GM12801 (cell line): ENCODE results near the gene VPS8.

Experiments
- TF ChIP-seq, protein P1 (sequence below): IDR thresholded peaks from one replicate; pipeline ENCODE4 v1.5.1; 2011; ENCODE audit warnings: control low read depth; ENCODE audit not compliant: insufficient read length; ENCODE audit errors: extremely low read depth

VPS8 gene

DNA sequence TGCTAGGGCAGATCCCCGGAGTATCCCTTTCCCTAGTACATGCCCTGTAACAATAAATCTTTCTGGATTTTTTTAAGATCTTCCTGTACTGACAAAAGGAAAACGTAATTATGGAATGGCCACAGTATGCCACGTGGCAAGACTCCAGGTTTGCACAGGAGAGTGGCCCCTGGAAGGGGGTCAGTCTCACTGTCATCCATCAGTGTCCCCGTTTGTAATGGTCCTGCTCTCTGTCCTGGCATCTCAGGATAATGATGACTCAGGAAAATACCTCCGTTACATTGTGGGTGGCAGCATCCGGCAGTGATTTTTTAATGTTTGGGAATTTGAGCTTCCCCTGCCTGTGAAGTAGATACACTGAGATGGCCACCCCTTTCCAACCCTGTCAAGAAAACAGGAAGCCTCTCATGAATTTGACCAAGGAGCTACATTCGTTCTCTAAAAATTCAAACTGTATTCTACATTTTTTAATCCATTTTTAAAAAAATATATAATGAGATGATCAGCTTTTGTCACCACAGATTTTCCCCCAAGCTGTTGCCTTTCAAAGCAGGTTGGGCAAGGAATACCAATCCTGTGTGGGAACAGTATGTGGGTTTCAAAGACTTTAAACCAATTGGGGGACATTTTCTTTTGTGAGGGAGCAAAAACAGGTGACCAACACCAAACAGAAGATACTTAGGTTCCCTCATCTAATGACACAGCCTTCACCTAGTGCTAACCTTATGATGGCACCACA lies 230.5 kb downstream of the VPS8 start:
- TF ChIP-seq, protein P1, sequence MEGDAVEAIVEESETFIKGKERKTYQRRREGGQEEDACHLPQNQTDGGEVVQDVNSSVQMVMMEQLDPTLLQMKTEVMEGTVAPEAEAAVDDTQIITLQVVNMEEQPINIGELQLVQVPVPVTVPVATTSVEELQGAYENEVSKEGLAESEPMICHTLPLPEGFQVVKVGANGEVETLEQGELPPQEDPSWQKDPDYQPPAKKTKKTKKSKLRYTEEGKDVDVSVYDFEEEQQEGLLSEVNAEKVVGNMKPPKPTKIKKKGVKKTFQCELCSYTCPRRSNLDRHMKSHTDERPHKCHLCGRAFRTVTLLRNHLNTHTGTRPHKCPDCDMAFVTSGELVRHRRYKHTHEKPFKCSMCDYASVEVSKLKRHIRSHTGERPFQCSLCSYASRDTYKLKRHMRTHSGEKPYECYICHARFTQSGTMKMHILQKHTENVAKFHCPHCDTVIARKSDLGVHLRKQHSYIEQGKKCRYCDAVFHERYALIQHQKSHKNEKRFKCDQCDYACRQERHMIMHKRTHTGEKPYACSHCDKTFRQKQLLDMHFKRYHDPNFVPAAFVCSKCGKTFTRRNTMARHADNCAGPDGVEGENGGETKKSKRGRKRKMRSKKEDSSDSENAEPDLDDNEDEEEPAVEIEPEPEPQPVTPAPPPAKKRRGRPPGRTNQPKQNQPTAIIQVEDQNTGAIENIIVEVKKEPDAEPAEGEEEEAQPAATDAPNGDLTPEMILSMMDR, result no peak

DNA sequence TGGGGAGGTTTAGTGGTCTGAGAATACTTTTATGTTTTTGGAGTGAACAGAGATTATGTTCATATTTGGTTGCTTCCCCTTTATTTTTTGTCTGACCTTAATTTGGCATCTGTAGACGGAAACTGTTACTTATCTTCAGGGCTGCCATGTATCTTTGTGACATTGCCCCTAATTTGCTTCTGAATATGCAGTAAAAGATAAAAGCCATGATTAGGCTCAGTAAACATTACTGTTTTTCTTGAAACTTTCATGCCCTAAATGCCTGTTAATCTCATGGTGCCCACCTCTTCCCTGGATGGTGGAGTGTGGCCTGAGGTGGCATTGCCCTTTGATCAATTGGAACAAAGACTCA lies 234.2 kb downstream of the VPS8 start:
- TF ChIP-seq, protein P1, result no peak

DNA sequence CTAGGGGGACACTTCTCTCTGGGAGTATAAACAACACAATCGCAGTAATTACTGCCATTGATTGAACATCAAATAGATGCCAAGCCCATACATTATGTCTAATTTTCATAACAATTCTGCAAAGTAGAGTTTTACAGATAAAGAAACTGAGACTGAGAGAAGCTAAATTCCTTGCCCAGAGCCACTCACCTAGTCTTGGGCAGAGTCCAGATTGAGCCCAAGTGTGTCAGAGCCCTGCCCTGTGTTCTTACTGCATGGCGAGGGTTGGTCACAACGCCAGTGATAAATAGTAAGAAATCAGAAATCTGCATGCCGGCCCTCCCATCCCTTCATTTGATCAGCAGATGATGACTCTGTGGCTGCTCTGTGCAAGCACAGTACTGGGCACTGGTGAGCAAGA lies 234.6 kb downstream of the VPS8 start:
- TF ChIP-seq, protein P1, result no peak

DNA sequence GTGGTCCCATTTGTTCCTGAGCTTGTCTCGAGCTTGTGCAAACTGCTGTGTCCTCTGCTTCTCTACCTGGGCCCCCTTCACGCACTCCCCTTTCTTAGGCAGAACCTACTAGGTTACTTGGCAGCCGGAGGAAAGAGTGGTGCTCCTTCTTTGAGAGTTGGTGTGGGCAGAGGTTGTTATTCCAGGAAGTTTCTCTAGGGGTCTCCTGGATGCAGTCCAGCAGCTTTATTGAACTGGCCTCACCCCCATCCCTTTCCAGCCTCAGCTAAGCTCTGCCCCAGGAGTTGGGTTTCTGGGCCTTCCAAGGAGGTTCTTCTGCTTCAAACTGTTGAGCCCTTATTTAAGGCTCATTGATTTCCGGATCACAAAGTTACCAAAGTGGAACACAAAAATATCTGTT lies 237.7 kb downstream of the VPS8 start:
- TF ChIP-seq, protein P1, result no peak

DNA sequence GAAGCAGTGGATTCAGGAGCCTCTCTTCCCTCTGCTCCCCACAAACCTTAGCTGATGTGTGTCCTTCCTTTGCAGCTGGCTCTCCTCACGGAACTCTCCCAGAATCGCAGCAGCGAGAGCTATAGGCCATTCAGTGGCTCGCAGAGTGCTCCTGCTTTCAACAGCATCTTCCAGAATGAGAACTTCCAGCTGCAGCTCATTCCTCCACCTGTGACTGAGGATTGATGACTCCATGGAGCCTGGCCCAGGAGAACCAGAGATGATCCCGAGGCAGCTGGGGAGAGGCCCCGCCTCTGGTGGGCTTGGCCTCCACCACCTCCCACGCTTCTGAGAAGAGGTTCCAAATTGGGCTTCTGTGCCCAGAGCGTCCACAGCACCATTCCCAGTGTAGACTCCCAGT lies 239.8 kb downstream of the VPS8 start:
- TF ChIP-seq, protein P1, result no peak

DNA sequence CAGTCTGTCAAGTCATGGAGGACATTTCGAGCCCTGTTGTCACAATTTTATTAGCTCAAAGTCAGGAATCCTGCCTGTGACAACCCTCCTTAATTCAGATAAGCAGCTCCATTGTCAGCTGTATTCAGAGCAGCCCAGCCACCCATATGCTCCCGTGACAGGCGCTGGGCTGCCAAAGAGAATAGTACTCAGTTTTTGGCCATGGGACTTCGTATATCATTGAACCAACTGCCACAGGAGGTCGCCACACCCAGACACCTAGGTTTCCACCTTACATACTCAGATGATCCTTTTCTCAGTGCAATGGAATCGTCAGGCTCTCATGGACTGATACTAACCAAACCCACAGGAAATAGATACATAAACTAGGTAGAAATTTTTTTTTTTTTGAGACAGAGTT lies 240.7 kb downstream of the VPS8 start:
- TF ChIP-seq, protein P1, result no peak

DNA sequence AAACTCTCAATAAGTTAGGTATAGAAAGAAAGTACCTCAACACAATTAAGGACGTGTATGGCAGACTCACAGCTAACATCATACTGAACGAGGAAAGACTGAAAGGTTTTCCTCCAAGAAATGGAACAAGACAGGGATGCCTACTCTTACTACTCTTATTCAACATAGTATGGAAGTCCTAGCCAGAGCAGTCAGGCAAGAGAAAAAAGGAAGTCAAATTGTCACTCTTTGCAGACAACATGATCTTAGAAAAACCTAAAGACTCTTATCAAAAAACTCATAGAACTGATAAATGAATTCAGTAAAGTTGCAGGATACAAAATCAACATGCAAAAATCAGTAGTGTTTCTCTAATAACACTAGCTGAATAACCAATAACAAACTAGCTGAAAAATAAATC lies 244.9 kb downstream of the VPS8 start:
- TF ChIP-seq, protein P1, result no peak

DNA sequence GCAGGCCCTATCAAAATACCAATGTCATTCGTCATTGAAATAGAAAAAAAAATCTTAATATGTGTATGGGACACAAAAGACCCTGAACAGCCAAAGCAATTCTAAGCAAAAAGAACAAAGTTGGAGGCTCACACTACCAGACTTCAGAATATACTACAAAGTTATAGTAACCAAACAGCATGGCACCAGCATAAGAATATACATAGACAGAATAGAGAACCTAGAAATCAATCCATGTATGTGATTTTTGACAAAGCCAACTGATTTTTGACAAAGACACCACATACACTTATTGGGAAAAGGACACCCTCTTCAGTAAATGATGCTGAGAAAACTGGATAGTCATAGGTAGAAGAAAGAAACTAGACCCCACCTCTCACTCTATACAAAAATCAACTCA lies 245.9 kb downstream of the VPS8 start:
- TF ChIP-seq, protein P1, result no peak
